Left forelimb (tissue), 1 donor: ENCODE results near the gene KRT40.
"Not testable (repeated sequence)": the region's sequence is repeated elsewhere in the genome, so short reads cannot be mapped to it uniquely, and the experiment has no call there.

ENCODE experiments used
- DNase-seq: peaks from one replicate; pipeline ENCODE4 v3.0.0-alpha.2; 2018; ENCODE audit warnings: low spot score

Gene KRT40

DNA sequence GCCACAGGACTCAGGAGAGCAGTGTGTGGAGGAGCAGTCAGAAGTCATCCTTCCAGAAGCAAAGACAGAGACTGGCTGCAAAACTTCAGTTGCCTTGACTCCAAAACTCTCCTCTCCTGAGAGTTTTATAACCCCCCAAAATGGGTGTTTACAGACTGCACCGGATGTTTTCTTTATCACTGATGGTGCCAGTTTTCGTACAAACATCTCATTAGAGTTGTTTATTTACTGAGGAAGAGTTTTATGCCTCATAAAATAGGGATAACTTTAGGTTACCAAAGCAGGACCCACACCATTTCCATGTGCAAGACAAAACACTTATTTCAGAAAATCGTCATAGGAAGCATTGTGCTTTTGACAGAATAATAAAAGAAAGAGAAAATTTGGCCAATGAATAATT is at the start of gene KRT40:
Gene KRT40, minus strand, starts transcription at position 101 of the 400 bp plus-strand sequence. Its CDS starts 53 bp downstream, at position 48.
- DNase-seq = no peak

DNA sequence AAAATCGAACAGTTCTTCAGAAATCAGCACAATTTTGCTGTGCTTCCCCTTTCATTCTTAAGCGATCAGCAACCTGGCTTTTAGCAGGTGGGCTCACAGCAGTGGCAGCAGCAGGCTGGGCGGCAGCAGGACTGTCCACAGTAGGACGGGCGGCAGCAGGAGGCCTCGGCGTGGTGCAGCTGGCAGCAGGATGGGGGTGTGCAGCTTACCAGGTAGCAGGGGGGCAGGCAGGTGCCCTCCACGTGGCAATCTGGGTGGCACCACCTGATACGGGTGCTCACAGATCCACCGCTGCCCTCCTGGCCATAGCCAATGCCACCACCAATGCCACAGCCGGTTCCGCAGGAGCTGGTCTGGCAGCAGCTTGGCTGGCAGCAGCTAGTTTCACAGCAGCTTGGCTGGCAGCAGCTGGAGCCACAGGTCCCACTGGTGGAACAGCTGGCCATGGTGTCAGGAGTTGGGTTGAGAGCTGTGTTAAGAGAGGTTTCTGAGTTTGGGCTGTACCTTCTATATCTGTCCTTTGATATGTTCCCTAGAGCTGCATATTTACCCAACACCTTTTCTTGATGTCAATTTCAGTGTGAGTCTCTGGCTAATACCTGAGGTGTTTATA is 45.6 kb upstream of the KRT40 start, which contains the start of gene KRTAP1-4:
Gene KRTAP1-4, minus strand, starts transcription at position 563 of the 613 bp plus-strand sequence. Its CDS starts 117 bp downstream, at position 446.
- DNase-seq = no peak

- DNase-seq = no peak
Observed at GRCh38 chr17:41026715-41027471, 42.8 kb upstream of the KRT40 start, which contains the start of gene KRTAP1-5. Gene KRTAP1-5, minus strand, starts transcription at chr17:41027208. Its CDS starts 53 bp downstream, at chr17:41027155.

- no peak for DNase-seq
Observed at GRCh38 chr17:41024697-41025096, 40.6 kb upstream of the KRT40 start.

DNA sequence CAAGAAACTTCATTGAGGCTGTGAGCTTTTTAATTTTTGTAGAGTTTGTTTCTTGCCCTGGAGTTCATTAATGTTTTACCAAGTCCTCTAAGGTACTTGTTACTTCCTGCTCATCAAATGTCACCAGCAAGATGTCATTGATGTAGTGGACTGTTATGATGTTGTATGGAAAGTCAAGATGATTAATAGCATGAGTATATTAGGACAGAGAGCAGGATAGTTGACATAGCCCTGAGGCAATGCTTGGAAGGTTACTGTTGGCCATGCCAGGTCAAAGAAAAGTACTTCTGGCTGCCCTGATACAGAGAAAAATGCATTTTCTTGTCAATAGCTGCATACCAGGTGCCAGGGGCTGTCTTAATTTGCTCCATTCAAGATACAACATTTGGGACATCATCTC is 36.2 kb upstream of the KRT40 start:
- DNase-seq = no peak

DNA sequence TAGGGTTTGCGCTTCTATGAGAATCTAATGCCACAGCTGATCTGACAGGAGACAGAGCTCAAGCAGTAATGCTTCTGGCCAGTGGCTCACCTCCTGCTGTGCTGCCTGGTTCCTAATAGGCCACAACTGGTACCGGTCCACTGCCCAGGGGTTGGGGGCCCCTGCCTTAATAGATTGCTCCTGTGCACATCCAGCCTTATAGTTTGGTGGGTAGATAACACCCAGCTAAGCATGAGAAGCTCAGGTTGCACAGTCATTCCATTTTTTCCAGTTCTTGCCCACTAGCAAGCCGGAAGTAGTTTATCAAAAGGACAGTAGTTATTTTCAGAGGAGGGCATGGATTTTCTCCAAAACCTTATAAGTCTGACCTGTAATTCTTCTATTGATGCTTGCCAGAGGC is 35.3 kb upstream of the KRT40 start:
- DNase-seq = no peak

GRCh38 chr17:41018541-41018940 is 34.4 kb upstream of the KRT40 start:
- DNase-seq = no peak

DNA sequence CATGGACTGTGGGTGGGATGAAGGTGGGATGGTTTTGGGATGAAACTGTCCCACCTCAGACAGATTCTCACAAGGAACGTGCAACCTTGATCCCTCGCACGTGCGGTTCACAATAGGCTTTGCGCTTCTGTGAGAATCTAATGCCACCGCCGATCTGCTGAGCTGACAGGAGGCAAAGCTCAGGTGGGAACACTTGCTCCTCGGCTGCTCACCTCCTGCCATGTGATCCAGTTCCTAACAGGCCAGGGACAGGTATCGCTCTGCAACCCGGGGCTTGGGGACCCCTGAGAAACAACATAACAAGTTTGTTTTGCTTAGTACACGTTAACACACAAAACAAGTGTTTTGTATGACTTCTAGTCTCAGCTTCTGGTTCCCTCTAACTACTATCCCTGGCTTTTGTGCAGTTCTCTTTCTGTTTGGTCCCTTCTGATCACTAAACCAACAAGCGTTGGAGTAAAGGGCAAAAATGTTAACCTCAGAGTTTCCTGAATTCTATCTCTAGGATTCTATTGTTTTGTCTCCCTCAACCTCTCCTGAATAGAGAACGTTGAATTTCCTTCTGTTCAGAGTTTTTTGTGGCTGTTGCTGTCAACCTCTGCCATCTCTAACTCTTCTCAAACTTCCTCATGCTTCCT is 32.6 kb upstream of the KRT40 start:
- DNase-seq = no peak

GRCh38 chr17:41015454-41015853 is 31.3 kb upstream of the KRT40 start:
- DNase-seq = no peak

DNA sequence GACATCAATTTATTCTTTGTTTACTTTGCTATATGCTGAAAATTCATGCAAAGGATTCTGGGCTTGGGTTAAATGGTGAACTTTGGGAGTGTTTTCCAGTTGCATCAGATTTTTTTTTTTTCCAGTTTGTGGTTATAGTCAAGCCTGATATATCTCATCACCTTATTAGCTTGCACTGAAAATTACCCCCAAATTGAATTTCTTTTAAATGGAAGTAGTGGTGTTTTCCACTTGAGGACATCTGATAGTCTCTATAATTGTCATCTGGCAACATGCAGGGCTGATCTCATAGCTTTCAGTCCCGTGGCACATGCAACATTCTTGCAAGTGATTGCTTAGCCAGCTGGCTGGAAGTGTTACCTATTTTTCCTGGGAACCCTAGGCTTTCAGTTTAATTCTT is 29.5 kb upstream of the KRT40 start:
- no peak for DNase-seq

DNA sequence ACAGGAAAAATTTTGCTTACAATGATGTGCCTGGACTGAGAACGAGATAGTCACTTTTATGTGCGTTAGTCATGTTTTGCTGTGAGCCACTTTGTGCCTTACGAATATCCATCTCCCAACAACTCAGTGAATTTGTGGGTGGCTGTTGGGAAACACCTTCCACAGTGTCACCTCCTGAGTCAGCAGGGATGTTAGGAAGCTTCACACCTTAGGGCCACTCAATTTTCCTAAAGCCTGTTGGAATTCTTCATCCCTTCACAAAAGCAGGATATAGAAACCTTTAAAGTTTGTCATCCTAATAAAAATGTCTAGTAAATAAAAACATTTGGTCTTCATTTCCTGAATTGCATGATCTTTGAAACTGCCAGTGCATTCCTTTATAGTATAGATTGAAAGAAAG is 29.1 kb upstream of the KRT40 start:
- DNase-seq = no peak

DNA sequence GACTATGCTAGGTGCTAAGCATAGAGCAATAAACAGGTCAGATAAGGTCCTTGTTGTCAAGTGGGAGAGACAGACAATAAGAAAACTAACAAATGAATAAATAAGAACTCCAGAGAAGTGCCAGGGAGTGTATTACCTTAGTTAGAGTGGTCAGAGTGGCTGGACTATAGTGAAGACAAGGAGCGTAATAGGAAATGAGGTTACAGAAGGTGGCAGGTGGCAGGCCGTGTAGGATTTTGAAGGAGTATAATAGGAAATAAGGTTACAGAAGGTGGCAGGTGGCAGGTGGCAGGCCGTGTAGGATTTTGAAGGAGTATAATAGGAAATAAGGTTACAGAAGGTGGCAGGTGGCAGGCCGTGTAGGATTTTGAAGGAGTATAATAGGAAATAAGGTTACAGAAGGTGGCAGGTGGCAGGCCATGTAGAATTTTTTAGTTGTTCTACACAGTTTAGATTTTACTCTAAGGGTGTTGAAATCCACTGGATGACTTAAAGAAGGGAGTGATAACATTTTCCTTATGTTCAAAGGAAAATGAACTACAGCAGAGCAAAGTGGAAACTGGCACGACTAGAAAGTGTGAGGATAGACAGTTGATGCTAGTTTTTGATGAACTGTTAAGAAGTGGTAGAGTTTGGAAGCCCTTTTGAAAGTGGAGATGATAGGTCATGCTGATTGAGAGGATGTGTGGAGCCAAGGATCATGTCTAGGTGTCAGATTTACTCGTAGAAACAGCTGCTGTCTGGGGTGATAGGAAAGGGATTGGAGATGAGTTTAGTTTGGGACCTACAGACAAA is 28.4 kb upstream of the KRT40 start:
- no peak for DNase-seq

- DNase-seq = no peak
Observed at GRCh38 chr17:41010441-41010840, 26.3 kb upstream of the KRT40 start.

DNA sequence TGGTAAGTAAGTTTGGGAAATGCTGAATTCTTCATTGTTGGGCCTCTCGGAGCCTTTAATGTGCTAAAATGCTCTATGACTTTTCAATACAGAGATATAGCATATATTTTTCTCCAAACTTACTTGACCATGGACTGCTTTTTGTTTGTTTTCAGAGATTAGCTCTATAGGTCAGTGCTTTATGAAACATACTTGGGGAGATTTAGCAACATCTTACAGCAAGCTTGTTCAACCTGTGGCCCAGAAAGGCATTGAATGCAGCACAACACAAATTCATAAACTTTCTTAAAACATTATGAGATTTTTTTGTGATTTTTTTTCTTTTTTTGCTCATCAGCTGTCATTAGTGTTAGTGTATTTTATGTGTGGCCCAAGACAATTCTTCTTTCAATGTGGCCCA is 25.8 kb upstream of the KRT40 start:
- no peak for DNase-seq

DNA sequence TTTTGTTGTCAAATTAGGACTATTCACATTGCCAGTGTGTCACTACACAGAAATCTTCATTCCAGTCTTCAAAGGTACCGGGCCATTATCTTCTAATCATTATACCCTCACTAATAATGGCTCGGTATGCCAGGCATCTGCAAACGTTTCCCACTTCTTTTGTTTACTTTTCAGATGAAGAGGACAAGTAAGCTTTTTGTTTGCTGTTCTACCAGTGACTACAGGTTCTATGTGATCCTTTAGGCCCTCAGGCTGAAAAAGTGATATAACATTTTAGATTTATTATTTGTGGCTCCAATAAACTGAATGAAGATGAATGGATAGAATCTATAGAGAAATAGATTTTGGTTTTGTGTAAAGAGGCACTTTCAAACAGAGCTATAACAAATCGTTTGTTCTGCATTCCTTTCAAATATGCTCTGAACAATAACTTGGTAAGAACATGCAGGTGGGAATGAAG is 25.2 kb upstream of the KRT40 start:
- DNase-seq = no peak

DNA sequence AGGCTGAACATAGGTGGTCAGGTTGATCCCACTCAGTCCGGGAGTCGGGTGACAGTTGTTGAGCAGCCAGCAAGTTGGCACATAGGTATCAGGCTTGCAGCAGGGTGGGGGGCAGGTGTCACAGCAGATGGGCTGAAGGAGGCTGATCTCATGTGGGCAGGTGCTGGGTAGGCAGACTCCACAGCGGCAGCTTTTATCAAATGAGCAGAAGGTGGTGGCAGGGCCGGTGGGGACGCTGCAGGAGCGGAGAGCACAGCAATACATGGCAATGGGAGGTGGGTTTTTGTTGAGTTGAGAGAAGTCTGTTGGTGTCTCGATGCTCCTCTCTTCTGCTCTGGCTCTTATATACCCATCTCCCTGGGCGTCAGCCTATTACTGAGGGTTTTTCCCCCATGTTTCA is 24.7 kb upstream of the KRT40 start, which contains the start of gene KRTAP3-1:
Gene KRTAP3-1, minus strand, starts transcription at position 318 of the 400 bp plus-strand sequence. Its CDS starts 54 bp downstream, at position 264.
- no peak for DNase-seq

DNA sequence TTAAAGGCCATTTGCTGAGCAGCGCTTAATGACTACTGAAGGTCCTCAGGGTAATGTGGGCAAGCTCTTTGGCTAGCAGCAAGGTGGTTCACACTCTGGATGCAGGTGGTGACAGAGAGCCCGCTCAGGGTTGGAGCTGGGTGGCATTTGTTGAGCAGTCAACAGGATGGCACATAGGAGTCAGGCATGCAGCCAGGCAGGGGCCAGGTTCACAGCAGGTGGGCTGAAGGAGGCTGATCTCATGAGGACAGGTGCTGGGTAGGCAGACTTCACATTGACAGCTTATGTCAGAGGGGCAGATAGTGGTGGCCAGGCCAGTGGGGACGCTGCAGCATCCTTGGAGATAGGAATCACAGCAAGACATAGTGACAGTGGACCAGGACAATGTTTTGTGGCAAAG is 20.3 kb upstream of the KRT40 start:
- DNase-seq = no peak

DNA sequence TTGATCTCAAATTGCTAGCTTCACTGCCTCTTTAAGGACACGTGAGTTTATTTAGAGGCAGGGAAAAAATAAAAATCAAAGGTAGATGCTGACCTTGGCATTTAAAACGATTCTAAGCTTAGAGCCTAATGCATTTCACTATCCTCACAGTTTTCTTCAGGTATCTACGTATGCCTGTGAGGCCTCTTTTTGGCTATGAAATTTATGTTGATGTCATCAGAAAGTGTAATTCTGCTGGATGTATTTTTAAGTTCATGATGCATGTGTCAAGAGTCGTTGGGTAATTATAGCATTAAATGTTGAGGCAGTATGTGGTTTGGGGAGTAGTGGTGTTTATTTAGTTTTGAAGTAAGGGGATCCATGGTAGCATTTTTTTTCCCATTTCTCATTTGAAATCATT is 19.8 kb upstream of the KRT40 start:
- no peak for DNase-seq

GRCh38 chr17:41002814-41003213 is 18.7 kb upstream of the KRT40 start:
- DNase-seq = no peak

DNA sequence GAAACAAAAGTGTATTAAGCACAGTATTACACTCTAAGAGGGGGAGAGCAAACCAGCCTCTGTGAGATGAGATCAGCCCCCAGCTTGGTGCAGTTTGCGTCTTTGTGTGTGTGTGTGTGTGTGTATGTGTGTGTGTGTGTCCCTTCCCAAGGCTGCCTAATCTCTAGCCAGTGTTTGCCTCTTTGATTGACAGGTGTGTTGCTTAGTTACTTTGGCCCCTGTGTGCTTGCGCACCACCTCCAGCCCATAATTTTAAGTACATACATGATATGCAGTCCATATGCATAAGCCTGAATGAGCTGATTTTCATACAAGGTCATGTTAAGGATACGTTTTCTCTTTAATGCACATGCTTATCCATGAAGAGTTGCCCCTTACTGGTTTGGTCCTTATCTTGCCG is 17.7 kb upstream of the KRT40 start:
- no peak for DNase-seq

DNA sequence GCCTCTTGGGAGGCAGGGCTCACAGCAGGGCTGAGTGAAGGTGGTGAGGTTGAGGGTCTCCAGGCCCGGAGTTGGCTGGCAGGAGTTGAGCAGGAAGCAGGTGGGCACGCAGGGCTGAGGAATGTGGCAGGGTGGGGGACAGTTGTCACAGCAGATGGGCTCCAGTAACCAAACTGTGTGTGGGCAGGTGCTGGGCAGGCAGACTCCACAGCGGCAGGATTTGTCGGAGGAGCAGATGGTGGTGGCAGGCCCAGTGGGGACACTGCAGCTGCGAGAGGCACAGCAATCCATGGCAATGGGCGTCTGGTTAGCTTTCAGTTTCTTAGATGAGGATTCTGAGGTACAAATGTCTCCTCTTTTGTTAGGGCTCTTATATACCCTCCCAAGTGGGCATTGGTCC is 15.4 kb upstream of the KRT40 start, which contains the start of gene KRTAP3-2:
Gene KRTAP3-2, minus strand, starts transcription at position 344 of the 400 bp plus-strand sequence. Its CDS starts 53 bp downstream, at position 291.
- DNase-seq = not testable (repeated sequence)

DNA sequence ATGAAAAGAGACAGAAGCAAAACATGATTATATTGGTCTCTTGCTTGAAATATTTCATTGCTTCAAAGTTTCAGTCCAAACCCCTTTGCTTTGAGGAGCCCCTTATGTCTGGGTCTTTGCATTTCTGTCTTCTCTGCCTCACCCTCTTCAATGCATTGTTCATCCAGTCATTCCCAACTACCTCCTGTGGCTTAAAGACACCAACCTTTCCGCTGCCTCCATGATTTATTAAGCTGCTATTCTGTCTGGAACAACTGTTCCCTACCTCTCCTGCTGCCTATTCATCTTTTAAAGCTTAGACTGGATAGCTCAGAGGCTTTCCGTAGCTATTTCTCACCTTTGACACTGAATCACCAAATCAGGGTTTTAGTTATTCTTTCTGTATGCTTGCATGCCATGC is 13.2 kb upstream of the KRT40 start:
- no peak for DNase-seq
